Endothelial cell of umbilical vein (primary cell): ENCODE data around the gene SORCS2. TPM values are rescaled to one million over a fixed set of nuclear protein-coding genes. Genes with fewer than 3 reads are reported as not detected.

Source experiments
- BruUV-seq: library from RNA; stranded (reverse); fragments of 400-500 nt; replicated peaks from 2 replicates; lab custom pipeline; 2021; lab: Mats Ljungman, UMichigan
- CTCF ChIA-PET: fragments of 300-600, 350-600 bp; sonication (Branson Sonifier 250); formaldehyde crosslinking; loops from one replicate; lab custom pipeline; 2021; ENCODE audit warnings: antibody characterized with exemption, inconsistent platforms; lab: Charles Lee
- POLR2A ChIA-PET: fragments of 300-600, 350-600 bp; sonication (Branson Sonifier 250); formaldehyde crosslinking; loops from one replicate; lab custom pipeline; 2021; ENCODE audit warnings: antibody characterized with exemption, inconsistent platforms; lab: Charles Lee
- DNase-seq: peaks from one replicate; pipeline ENCODE4 v3.0.0-alpha.2; 2011; ENCODE audit warnings: low read depth, low spot score
- FAIRE-seq: peaks from 2 replicates; lab custom pipeline; 2011; peaks lifted over from hg19 to GRCh38; lab: Jason Lieb, UNC
- H2AFZ ChIP-seq: 2 replicates; pipeline ENCODE4 v1.6.0; 2012; ENCODE audit warnings: low read depth, low read length, control low read depth, inconsistent platforms
- H3K27ac ChIP-seq: 2 replicates; pipeline ENCODE4 v1.5.1; 2011; ENCODE audit warnings: low read depth, mild to moderate bottlenecking, control low read depth, low read length, moderate library complexity; ENCODE audit not compliant: insufficient read depth
- H3K27me3 ChIP-seq, 2 experiments: 2 replicates each; pipeline versions ENCODE4 v1.6.0 to v1.6.1; 2011; ENCODE audit warnings: low read length in 2 of 2, mixed read lengths in 1 of 2; ENCODE audit not compliant: control insufficient read depth in 2 of 2, insufficient read depth in 2 of 2
- H3K36me3 ChIP-seq, 2 experiments: 2 replicates in 1 of 2; 3 replicates in 1 of 2; pipeline ENCODE4 v1.5.1; 2011; ENCODE audit warnings: low read length in 2 of 2, mild to moderate bottlenecking in 1 of 2, moderate library complexity in 1 of 2; ENCODE audit not compliant: control insufficient read depth in 2 of 2, insufficient read depth in 2 of 2; ENCODE audit errors: extremely low read depth in 1 of 2
- H3K4me1 ChIP-seq: 3 replicates; pipeline ENCODE4 v1.5.1; 2011; ENCODE audit warnings: mild to moderate bottlenecking, low read length; ENCODE audit not compliant: control insufficient read depth, insufficient read depth; ENCODE audit errors: extremely low read depth
- H3K4me2 ChIP-seq: 2 replicates; pipeline ENCODE4 v1.6.1; 2011; ENCODE audit warnings: low read length, control low read depth, mixed read lengths; ENCODE audit not compliant: insufficient read depth
- H3K4me3 ChIP-seq, 3 experiments: fragments of 200-600 bp in 1 of 3; sonication (generic), shearing (Covaris generic) in 1 of 3; replicated peaks in 1 of 3; 2 replicates each; pipeline ENCODE4 v1.5.1; 2011 to 2016; ENCODE audit warnings: control low read depth in 3 of 3, low read length in 3 of 3, mild to moderate bottlenecking in 2 of 3, inconsistent platforms in 1 of 3, low read depth in 1 of 3, moderate library complexity in 1 of 3; ENCODE audit not compliant: insufficient read depth in 1 of 3
- H3K79me2 ChIP-seq: 2 replicates; pipeline ENCODE4 v1.6.0; 2012; ENCODE audit warnings: low read length, inconsistent platforms; ENCODE audit not compliant: control insufficient read depth, insufficient read depth
- H3K9ac ChIP-seq: replicated peaks from 2 replicates; pipeline ENCODE3; 2011; ENCODE audit warnings: low read length, control low read depth; ENCODE audit not compliant: insufficient read depth; ENCODE audit errors: extremely low read depth
- H3K9me1 ChIP-seq: replicated peaks from 3 replicates; pipeline ENCODE4 v1.6.0; 2011; ENCODE audit warnings: mild to moderate bottlenecking, low read length; ENCODE audit not compliant: control insufficient read depth, insufficient read depth; ENCODE audit errors: extremely low read depth
- H3K9me3 ChIP-seq: replicated peaks from 2 replicates; pipeline ENCODE4 v1.5.1; 2012; ENCODE audit warnings: low read length, inconsistent platforms; ENCODE audit not compliant: control insufficient read depth, insufficient read depth
- H4K20me1 ChIP-seq: replicated peaks from 2 replicates; pipeline ENCODE3; 2011; ENCODE audit warnings: mild to moderate bottlenecking, low read length; ENCODE audit not compliant: control insufficient read depth, insufficient read depth; ENCODE audit errors: extremely low read depth
- EZH2 ChIP-seq: IDR thresholded peaks from 2 replicates; pipeline ENCODE4 v1.6.1; 2012; ENCODE audit warnings: borderline replicate concordance, low read depth, mild to moderate bottlenecking, moderate library complexity, low read length, inconsistent platforms; ENCODE audit not compliant: severe bottlenecking
- FOS ChIP-seq: IDR thresholded peaks from 2 replicates; pipeline ENCODE4 v1.6.1; 2011; ENCODE audit warnings: mild to moderate bottlenecking, low read length, moderate library complexity, borderline replicate concordance; ENCODE audit not compliant: insufficient read depth
- GATA2 ChIP-seq: IDR thresholded peaks from 2 replicates; pipeline ENCODE4 v1.7.0; 2011; ENCODE audit warnings: low read depth, mild to moderate bottlenecking, moderate library complexity, mixed read lengths, low read length; ENCODE audit not compliant: insufficient read length, insufficient read depth
- JUN ChIP-seq: IDR thresholded peaks from 2 replicates; pipeline ENCODE4 v1.6.1; 2011; ENCODE audit warnings: borderline replicate concordance, low read depth; ENCODE audit not compliant: insufficient read length, insufficient read depth
- MAX ChIP-seq: IDR thresholded peaks from 2 replicates; pipeline ENCODE4 v1.6.1; 2011; ENCODE audit not compliant: insufficient read depth, insufficient read length
- MYC ChIP-seq: IDR thresholded peaks from one replicate; pipeline ENCODE4 v1.6.1; 2011; ENCODE audit warnings: mild to moderate bottlenecking, low read depth, low read length
- POLR2A ChIP-seq: IDR thresholded peaks from 2 replicates; pipeline ENCODE4 v1.6.1; 2012; ENCODE audit warnings: low read depth, mild to moderate bottlenecking, control low read depth, low read length
- POLR2AphosphoS5 ChIP-seq: IDR thresholded peaks from 2 replicates; pipeline ENCODE4 v1.6.1; 2012; ENCODE audit warnings: low read depth, mild to moderate bottlenecking, control low read depth, low read length, moderate library complexity; ENCODE audit not compliant: insufficient read depth
- dilution Hi-C: fragments of 300-500 bp; cut with MboI; formaldehyde crosslinking; loops from one replicate; pipeline ENCODE4 v1.15.0; 2019; ENCODE audit warnings: low sequenced_read_pairs; ENCODE audit not compliant: extremely low pct_ligation_motif_present
- intact Hi-C: fragments of 100-400 bp; cut with micrococcal nuclease; formaldehyde crosslinking; loops from one replicate; pipeline ENCODE4 v1.10.0; 2022
- polyA plus RNA-seq, 4 experiments: library from polyadenylated mRNA; depleted of rRNA in 3 of 4; stranded (reverse) in 3 of 4; unstranded in 1 of 4; fragments of >200 nt; gene quantifications; 2 replicates each; pipeline versions ENCODE4 v1.2.1 to v1.2.3, GENCODE V29; 2011 to 2012; ENCODE audit warnings: missing spikeins in 1 of 4
- total RNA-seq: library from RNA; stranded (reverse); gene quantifications from 2 replicates; pipeline ENCODE4 v1.2.3, GENCODE V29; 2021
- TF ChIP-seq, protein P1 (sequence below), 2 donors: IDR thresholded peaks; 1 replicate in 1 of 2; 2 replicates in 1 of 2; pipeline ENCODE4 v1.5.1; 2011; ENCODE audit warnings: low read length in 2 of 2, mild to moderate bottlenecking in 2 of 2, moderate library complexity in 2 of 2, control low read depth in 1 of 2, inconsistent platforms in 1 of 2, low read depth in 1 of 2; ENCODE audit not compliant: insufficient read depth in 1 of 2; ENCODE audit errors: extremely low read depth in 1 of 2

The SORCS2 gene
- total and polyA plus RNA-seq, 2 donors (not counting 3 experiments of a cell fraction or from before 2014, with no cell fraction given), result not detected

DNA sequence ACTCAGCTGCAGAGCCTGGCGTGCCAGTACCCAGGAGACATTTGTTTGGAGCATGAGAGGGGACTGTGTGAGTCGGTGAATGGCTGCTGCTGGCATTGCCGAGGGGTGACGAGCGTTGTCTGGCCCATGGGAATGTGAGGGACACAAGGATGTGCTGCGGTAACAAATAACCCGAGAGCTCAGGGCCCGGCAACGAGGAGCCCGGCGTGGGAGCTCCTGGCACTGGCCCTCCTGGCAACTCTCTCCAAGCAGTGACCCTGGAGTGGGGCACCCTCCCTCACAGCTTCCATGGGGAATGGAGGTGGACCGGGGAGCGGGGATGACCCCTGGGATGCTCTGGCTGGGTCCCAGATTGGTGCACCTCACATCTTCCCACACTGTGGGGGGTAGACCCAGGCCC is 44.0 kb upstream of the SORCS2 start:
- H3K4me2 ChIP-seq, result no peak overlapping the region
- no peaks in the 10 kb centered on the region for H3K4me1 ChIP-seq
- no peaks in the 10 kb centered on the region for H3K36me3 ChIP-seq
- no peak overlapping the region for H3K27ac ChIP-seq
- TF ChIP-seq GATA2 (no peak), JUN (no peak), POLR2AphosphoS5 (no peak), MAX (no peak), POLR2A (no peak), EZH2 (no peak), MYC (no peak), FOS (no peak)
- TF ChIP-seq, protein P1, sequence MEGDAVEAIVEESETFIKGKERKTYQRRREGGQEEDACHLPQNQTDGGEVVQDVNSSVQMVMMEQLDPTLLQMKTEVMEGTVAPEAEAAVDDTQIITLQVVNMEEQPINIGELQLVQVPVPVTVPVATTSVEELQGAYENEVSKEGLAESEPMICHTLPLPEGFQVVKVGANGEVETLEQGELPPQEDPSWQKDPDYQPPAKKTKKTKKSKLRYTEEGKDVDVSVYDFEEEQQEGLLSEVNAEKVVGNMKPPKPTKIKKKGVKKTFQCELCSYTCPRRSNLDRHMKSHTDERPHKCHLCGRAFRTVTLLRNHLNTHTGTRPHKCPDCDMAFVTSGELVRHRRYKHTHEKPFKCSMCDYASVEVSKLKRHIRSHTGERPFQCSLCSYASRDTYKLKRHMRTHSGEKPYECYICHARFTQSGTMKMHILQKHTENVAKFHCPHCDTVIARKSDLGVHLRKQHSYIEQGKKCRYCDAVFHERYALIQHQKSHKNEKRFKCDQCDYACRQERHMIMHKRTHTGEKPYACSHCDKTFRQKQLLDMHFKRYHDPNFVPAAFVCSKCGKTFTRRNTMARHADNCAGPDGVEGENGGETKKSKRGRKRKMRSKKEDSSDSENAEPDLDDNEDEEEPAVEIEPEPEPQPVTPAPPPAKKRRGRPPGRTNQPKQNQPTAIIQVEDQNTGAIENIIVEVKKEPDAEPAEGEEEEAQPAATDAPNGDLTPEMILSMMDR (IDR thresholded peaks at IDR 0.05; ENCODE audit: extremely low read depth in 1 of 2, insufficient read depth in 1 of 2, low read depth in 1 of 2, low read length in 2 of 2), result no peak
- dilution Hi-C loops, result no loop called here
- intact Hi-C loops, result no loop called here
- no peak for FAIRE-seq
- no peak overlapping the region for H2AFZ ChIP-seq
- H4K20me1 ChIP-seq, result no peaks in the 10 kb centered on the region
- BruUV-seq, result no TSS peak
- no peaks in the 10 kb centered on the region for H3K79me2 ChIP-seq
- H3K27me3 ChIP-seq, result no peaks in the 10 kb centered on the region
- no peak overlapping the region for H3K9ac ChIP-seq
- ChIA-PET CTCF (interaction anchor here (0.6 to 2.1 kb wide), 2 partner anchors 9 to 47 kb away, joined by 3 to 11 read pairs; no protein-coding TSS in a partner anchor), POLR2A (no interaction called here)
- no peaks in the 10 kb centered on the region for H3K9me3 ChIP-seq
- H3K9me1 ChIP-seq, result no peaks in the 10 kb centered on the region
- no peak overlapping the region for H3K4me3 ChIP-seq
- no peak for DNase-seq
